Stimulated activated naive CD4-positive, alpha-beta T cell (primary cell): Measurements from ENCODE around the gene TMEM170A.
A peak's percentile ranks its signal among the peaks of the same experiment; 100 is the strongest.
"Not testable (repeated sequence)": the region's sequence is repeated elsewhere in the genome, so short reads cannot be mapped to it uniquely, and the experiment has no call there.

Experiments
- DNase-seq, 6 experiments: peaks; one replicate each; lab custom pipeline; 2025; lab: John Stamatoyannopoulos, UW

The TMEM170A gene

DNA sequence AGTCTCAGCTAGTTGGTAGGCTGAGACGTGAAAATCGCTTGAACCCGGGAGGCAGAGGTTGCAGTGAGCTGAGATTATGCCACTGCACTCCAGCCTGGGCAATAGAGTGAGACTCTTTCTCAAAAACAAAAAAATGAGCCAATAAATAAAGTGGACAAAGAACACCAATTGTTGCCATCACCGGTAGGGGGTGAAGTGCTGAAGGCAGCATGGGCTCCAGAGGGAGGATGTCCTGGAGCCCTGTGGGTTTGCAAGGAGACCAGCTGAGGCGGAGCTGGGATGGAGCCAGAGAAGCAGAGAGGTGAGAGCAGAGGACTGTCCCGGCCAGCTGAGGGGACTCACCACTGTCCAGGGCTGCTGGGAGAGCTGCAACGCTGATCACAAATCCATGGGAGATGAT lies 17.0 kb upstream of the TMEM170A start:
- no peak for DNase-seq

DNA sequence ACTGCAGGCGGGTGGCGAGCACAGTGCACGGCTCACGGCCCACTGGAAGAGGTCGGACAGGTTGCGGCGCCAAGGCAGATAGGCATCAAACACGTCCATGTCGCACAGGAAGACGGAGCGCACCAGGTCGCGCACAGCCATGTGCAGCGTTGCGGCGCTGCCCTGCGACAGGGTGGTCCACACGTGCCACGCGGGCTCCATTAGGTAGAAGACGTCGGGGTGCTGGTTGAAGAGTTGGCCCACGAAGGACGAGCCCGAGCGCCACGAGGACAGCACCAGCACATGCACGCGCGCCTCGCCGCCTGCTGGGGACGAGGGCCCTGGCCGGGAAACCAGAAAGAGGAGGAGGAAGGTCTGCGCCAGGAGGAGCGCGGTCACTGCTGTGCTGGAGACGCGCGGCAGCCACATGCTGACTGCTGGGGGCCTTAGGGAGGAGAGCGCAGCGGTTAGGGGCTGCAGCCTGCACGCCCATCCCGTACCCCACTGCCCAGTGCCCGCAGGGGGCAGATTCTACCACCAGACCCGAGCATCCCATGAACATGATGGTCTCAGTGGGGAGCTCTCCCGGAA lies 15.0 kb upstream of the TMEM170A start:
- DNase-seq: no peak

DNA sequence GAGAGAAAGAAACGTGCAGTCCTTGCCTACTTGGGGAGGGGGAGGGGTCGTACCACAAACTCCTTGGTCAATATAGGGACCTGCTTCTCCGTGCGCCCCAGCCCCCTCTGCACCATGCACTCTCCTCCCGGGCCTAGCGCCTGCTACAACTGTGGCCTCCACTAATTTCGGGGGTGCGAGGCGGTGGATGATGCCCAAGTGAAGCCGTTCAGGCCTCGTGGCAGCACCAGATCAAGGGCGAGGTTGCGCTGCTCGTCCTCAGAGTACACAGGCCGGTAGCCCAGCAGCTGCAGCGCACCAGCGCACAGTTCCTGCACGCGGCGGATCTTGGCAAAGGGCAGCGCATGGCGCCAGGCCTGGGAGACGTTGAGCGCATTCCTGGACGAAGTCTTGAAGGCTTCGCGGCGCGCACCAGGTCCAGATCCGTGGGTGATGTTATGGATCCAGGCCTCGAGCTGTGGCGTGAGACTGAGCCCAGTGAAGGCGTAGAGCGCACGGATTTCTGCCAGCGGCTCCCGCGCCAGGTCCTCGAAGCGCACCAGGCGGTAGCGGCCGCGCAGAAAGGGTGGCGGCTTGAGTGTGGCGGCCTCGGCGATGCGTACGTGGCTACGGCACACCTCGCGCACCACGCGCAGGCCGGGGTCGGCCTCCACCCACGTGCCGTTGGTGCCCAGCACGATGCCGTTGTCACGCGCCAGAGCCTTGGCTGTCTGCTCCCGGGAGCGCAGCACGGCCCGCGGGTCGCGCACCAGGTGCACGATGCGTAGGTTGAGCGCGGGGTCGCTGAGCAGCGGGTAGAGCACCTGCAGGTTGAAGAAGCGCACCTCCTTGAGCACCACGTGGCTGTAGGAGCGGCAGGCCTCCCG lies 14.2 kb upstream of the TMEM170A start:
- no peak for DNase-seq

DNA sequence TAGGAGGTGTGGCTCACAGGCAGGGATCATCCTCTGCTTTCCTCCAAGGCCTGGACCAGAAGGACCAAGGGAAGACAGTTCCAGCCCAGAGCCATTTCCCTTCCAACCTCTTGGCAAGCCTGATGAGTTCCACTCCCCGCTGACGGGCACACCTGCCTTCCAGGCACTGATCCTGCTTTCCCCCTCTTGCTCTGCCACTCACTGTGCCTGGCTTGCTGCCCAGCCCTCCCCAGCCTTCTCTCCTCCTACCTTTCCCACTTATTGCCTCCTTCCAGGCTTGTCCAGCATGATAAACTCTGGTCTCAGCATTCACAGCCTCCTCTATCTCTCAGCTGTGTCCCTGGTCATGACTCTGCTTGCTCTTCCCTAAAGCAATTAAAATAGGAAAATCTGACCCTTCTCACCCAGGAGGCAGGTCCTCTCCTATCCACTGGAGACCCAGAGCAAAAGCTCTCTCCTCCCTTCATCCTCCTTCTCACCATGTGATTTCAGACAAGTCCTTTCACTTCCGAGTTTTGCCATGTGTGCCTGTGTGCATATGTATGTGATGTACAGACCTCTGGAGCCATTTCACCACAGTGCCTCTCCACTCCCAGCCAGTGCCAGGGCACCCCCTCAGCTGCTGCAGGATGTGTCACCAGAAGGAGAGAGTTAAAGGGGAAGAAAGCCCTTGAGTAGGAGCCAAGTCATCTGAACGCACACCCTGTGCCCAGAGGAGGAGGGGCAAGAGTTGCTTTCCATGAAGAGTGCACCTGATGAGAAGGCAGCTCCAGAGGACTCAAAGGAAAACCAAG lies 13.4 kb upstream of the TMEM170A start:
- no peak for DNase-seq

DNA sequence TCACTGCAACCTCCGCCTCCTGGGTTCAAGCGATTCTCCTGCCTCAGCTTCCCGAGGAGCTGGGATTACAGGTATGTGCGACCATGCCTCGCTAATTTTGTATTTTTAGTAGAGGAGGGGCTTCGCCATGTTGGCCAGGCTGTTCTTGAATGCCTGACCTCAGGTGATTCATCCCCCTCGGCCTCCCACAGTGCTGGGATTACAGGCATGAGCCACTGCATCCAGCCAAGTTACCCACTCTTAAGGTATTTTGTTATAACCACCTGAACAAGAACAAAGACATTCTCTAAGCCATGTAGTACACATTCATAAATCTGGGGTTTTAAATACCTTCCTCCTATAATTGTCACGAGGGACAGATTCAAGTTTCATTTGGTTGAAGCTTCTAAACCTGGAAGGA lies 12.3 kb upstream of the TMEM170A start:
- no peak for DNase-seq

DNA sequence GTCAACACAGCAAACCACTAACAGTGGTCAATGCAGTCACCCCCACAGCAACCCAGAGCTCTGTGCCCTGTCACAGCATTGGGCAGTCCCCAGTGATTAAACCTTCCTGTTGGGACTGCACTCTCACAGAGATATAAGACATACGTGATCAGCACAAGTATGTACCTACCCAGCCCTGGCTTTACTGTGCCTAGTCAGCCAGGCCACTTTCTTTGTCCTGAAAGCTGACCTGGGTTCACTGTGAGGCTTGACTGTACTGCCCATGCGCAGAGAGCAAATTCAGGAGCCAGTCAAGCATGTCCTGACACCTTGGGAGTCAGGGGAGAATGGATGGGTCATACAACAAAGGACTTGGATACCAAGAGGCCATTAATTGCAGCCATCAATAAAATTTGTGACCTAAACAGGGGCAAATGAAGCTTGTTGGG lies 10.9 kb upstream of the TMEM170A start:
- no peak for DNase-seq

DNA sequence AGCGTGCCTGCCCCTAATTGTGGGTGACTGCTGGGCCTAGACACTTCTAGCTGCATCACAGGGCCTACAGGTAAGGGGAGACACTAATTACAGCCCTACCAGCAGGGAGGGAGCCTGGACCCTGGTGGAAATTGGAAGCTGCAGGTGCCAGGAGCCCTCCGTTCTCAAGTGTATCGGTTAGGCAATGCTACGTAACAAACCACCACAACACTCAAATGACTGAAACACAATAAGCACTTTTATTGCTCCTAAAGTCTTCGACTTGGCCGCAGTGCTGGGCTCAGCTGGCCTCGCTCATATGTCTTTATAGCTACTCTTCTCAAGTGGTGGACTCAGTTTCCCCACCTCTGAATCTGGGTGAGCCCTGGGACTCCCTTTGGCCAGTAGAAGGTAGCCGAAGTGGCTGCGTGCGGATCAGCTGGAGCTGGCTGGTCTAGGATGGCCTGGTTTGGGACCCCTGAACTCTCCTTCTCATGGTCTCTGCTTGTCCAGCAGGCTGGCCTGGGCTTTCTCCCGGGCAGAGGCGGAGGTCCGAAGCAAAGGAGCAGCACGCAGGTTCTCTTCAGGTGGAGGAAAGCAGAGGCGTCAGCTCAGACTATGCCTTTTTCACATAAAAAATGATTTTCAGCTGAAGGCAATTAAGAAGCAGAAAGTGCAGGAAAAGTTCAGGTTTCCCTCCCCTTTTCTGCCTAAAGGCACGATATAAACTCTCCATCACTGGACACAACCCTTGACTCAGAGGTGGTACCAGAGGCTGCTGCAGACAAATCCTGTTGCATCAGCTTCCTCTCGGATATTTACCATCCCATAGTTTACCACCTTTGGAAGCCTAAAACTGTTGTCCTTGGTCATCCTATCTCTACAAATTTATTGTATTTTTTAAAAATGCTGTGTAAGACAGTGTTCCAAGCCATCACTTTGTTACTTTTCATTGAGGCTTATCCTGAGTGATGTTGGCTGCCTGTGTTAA lies 8.7 kb upstream of the TMEM170A start:
- no peak for DNase-seq

DNA sequence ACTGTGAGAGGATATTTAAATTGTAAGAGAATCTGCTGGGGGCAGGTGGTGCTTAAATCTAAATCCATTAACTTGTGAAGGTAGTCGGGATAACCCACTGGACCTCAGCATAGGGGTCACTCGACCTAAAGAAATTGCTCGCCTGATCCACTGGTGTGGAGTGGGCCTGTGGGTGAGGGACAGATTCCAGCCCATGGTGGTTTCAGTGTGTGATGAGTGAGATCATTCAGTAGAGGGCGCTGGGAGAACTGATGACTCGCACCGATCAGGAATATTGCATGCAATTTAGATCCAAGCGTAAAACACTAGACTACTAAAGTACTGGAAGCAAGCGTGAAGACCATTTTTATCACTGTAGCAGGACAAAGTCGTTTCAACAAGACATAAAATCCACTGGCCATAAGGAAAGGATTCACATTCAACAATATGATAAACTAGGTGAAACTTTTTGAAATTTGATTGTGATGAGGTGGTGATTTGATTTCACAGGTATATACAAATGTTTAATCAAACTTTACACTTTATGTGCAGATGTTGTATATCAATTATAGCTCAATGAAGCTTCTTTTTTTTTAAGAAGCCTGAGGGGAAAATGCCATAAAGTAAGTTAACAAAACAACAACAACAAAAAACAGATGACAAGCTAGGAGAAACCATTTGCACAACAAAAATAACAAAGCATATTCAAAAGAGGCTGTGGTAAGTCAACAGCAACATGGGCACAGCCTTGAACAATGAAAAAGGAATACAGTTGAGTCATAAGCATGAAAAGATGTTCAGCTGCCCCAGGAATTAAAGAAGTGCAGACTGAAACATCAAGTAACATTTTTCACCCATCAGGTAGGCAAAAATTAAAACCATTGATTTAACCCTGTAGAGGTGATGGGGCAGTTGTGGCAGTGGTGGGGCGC lies 7.5 kb upstream of the TMEM170A start:
- peak in 4 of 6 experiments; percentile 14 to 50 (median 32) for DNase-seq

DNA sequence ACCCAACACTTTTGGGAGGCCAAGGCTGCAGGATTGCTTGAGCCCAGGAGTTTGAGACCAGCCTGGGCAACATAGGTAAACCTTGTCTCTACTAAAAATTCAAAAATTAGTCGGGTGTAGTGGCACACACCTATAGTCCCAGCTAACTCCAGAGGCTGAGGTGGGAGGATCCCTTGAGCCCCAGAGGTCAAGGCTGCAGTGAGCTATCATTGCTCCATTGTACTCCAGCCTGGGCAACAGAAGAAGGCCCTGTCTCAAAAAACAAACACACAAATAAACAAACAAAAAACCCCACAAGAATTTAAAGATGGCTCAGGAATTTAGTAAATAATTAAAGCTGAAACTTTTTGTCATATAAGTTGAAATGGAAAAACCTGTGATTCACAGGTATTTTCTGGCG lies 2.3 kb upstream of the TMEM170A start:
- DNase-seq: no peak

DNA sequence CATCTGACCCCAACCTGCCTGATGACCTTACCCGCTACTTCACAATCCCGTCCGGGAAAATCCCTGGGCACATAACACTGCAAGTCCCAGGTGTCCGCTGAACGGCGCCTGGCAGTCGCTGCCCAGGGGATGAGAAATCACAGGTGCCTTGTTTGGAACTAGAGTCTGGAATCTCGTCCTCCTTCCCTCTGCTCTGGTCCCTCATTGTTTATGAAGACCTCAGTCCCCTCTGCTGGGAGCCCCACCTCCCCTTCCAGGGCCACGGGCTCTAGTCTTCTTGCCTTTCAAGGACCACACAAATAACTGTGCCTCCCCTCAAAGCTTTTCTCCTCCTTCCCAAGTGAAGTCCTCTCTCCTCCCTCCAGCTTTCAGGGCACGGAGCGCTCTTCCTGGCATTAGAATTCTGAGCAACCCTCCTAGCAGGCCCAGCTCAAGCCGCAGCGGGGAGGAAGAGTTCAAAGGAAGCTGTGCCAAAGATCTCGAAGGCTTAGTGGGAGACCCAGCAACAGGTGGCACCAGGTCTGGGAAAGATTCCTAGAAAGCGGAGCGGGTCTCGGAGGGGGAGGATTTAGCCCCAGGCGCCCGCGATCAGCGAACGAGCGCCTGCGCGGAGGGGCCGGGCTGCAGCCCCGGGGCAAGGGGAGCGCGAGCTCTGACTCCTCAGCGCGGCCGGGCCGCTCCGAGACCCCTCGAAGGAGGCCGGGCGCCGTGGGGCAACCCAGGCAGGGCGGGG lies 934 bp downstream of the TMEM170A start:
- peak in 1 of 6 experiments; percentile 43 for DNase-seq

DNA sequence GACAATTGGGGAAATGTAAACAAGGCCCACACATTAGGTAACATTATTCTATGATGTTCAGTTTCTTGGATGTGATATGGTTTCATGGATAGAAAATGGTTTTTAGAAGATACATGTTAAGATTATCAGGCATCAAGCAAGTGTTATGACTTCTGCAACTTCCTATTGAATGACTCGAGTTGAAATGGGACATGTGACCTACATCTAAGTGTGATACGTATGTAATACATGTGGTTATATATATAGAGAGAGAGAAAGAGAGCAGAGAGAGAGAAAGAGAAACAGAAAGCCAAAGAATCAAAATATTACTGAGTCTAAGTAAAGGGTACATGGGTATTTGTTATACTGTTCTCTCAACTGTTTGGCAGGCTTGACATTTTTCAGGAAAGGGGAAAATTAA lies 1.7 kb downstream of the TMEM170A start:
- peak in 3 of 6 experiments; percentile 10 to 33 (median 22) for DNase-seq

DNA sequence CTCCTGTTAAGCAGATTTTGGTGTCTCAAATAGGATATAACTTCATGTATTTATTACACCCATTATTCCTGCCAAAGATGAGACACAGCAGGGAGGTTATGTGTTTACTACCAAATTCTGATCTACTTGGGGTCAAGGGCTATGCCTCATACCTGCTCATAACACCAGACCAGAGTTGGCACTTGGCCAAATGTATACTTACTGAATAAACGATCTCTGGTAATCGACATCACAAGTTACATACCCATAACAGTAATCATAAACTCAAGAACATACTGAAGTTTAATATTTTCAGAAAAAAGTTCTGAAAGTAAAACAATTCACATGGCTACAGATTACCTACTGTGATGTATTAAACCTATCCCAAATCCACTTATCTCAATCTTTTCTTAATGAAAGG lies 2.9 kb downstream of the TMEM170A start:
- DNase-seq: no peak

DNA sequence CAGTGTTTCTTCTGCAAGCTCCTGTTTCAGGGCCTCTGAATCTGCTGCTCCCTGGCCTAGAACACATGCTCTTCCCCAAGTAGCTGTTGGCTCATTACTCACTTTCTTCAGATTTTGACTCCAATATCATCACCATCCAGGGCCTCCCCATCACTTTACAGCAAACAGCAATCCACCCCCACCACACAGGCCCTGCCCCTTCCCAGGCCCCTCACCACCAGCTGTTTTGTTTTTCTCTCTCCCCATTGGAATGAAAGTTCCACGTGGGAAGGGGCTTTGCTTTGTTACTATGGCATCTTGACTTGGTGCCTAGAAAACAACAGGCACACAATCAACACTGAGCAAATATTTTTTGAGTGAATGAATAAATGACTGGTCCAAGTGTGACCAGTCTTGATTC lies 4.0 kb downstream of the TMEM170A start:
- DNase-seq: no peak

DNA sequence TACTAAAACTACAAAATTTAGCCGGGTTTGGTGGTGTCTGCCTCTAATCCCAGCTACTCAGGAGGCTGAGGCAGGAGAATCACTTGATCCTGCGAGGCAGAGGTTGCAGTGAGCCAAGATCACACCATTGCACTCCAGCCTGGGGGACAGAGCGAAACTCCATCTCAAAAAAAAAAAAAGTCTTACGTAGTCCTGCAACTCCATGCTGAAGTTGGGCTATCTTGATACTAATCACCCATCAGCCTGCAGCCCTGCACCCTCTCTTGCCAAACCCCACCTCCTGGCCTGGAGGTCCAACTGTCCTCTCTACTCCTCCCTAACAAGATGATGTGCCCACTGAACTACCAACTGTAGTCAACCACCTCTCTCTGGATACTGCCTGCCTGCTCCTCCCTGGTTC lies 4.8 kb downstream of the TMEM170A start:
- no peak for DNase-seq

DNA sequence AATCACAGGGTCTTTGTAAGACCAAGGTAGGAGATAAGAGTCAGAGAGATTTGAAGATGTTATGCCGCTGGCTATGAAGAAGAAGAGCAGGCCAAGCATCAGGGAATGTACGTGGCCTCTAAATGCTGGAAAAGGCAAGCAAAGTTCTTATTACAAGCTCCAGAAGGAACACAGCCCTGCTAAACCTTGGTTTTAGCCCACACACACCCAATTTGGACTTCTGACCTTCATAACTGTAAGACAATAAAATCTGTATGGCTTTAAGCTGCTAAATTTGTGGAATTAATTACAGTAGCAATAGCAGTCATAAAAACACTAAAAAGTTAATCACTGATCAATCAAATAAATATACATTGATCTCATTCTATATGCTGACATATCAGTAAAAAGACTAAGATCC lies 6.0 kb downstream of the TMEM170A start:
- DNase-seq: no peak

DNA sequence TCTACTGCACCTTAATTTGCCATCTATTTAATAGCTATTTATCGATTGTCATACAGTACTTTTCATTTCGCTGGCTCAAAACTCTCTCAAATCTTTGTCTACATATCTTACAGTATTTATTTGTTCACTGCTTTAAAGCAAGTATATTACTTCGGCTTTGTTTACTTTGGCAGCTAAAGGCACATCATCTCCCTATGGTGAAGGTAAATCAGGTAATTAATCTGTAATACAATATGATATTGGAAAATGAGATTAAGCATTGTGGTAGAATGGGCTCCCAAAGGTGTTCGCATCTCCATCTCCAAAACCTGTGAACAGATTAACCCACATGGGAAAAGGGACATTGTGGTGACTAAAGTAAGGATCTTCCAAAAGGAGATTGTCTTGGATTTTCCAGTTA lies 6.5 kb downstream of the TMEM170A start:
- no peak for DNase-seq

DNA sequence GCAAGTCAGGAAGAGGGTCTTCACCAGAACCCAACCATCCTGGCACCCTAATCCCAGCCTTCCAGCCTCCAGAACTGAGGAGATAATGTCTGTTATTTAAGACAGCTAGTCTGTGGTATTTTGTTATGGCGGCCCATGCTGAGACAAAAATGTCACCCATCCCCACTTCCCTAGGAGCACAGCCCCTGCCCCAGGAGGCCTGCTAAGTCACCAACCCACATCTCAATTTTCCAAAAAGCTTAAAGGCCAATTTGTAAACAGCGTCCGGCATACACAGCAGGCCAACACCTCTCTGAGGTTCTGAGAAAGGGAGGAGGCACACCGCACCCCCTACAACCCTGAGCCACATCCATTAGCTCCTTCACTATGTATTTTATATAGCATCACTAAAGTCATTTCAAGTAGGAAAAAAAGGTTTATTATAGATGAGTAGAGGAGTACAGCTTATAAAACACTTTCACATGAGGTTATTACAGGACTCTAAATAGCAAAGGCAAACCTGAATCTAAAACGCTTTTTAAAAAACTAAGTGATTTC lies 6.9 kb downstream of the TMEM170A start:
- DNase-seq: no peak

DNA sequence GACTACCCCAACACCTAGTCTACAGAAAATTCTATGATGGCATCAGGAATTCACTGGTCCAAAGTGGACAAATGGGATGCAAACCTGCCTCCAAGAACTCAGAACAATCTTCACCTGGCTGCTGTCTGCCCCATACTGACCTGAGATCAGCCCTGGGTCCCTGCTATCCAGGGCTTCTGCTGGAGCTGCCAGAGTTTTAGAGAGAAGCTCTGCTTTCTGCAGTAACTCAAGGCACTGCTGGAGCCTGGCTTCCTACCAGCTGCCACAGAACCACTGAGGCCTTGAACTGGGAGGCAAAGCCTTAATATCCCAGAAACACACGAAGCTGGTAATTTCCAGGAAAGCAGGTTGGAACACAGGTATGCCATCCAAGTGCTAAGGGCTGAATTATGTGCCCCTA lies 7.5 kb downstream of the TMEM170A start:
- DNase-seq: no peak

DNA sequence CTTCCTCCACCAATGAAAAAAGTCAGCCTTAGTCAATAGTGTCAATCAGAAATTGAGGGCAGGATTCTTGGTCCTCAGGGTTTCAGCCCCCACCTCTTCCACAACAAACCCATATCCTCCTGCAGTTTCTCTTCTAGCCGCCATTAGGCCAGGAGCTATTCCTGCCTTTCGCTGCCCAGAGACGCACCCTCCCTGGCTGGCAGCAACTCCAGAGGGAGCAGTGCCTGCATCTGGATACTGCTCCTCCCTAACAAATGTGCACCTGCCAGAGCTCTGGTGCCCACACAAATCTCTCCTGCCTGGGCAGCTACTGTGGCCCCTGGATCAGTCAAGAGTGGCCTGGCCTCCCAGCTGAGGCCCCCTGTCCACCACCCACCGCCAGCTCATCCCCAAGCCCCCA lies 8.0 kb downstream of the TMEM170A start:
- DNase-seq: not testable (repeated sequence)

DNA sequence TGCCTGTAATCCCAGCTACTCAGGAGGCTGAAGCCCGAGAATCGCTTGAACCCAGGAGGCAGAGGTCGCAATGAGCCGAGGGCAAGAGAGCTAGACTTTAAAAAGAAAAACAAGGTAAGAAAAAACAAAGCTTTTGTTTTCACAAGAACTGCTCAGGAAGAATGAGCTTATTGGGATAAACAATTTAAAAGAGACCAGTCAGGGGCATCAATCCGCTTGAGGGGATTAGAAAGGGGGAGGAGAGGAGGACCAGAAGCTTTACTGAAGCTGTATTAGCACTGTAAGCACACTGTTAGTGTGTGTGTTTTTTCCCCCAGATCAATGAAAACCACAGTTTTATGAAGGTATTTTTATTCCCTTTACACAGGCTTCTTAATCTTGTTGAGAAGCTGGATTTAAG lies 8.8 kb downstream of the TMEM170A start:
- DNase-seq: no peak
